Prostate gland (tissue), 2 donors: ENCODE data around the gene CYTH4.

ENCODE experiments used
- POLR2A ChIP-seq: fragments of 450-650 bp; IDR thresholded peaks from one replicate; pipeline ENCODE4 v1.6.1; 2016; ENCODE audit warnings: antibody characterized with exemption, mild to moderate bottlenecking
- POLR2AphosphoS5 ChIP-seq: sonication (generic); formaldehyde crosslinking; IDR thresholded peaks from one replicate; pipeline ENCODE4 v1.6.1; 2017; ENCODE audit warnings: antibody characterized with exemption
- TF ChIP-seq, protein P1 (sequence below), 4 experiments: fragments of 200-600 bp in 2 of 4; fragments of 450-650 bp in 2 of 4; sonication (generic) in 2 of 4; IDR thresholded peaks; 1 replicate in 3 of 4; 2 replicates in 1 of 4; pipeline ENCODE4 v1.5.1; 2016 to 2019; ENCODE audit warnings: antibody characterized with exemption in 4 of 4, mild to moderate bottlenecking in 2 of 4, moderate library complexity in 2 of 4

DNA sequence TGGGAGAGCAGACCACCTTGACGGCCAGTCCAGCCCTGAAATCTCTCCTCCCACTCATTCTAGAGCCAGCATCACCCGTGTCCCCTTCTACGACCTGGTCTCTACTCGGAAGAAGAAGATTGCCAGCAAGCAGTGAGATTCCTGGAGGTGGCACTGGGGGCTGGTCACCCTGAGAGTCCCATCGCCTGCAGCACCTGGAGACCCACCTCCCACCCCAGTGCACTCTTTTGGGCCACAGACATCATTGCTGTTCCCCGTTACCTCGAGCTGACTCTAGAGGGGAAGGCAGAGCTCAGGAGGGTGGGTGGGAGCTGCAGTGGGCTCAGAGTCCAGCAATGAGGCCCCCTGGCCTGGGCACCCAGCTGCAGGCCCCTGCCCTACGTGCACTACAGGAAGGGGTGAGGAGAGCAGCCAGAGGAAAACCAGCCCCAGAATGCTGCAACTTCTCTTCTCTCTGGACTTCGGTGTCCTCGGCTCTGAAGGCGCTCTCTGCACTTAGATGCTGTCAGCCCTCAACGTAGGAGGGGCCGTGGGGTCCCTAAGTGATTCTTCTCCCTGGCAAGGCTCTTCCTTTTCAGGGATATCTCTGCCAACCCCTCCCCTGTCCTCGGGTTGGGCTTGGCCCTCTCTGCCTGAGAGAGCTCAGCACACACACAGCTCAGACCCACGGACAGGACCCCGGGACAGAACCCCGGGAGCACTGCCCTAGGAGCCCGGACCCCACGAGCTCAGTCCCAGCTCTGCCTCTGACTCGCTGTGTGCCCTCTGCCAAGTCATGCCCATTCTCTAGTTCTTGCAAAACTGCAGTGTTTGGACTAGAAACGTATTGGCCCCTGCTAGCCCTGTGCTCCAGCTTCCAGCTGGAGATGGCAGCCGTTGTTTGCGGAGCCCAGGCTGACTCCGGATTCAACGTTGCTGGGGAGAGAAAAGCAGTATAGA lies 31.3 kb downstream of the CYTH4 start:
- TF ChIP-seq, protein P1, sequence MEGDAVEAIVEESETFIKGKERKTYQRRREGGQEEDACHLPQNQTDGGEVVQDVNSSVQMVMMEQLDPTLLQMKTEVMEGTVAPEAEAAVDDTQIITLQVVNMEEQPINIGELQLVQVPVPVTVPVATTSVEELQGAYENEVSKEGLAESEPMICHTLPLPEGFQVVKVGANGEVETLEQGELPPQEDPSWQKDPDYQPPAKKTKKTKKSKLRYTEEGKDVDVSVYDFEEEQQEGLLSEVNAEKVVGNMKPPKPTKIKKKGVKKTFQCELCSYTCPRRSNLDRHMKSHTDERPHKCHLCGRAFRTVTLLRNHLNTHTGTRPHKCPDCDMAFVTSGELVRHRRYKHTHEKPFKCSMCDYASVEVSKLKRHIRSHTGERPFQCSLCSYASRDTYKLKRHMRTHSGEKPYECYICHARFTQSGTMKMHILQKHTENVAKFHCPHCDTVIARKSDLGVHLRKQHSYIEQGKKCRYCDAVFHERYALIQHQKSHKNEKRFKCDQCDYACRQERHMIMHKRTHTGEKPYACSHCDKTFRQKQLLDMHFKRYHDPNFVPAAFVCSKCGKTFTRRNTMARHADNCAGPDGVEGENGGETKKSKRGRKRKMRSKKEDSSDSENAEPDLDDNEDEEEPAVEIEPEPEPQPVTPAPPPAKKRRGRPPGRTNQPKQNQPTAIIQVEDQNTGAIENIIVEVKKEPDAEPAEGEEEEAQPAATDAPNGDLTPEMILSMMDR (IDR thresholded peaks at IDR 0.05) = no peak
- TF ChIP-seq POLR2A = no peak
- TF ChIP-seq POLR2AphosphoS5 = no peak
